HepG2 (cell line): ENCODE data around the gene PRM2. TPM values are rescaled to one million over a fixed set of nuclear protein-coding genes. Genes with fewer than 3 reads are reported as not detected.

Experiments
- CAMTA2 ChIP-seq: sonication (generic); formaldehyde crosslinking; IDR thresholded peaks from 2 replicates; pipeline ENCODE4 v1.4.0; 2020; ENCODE audit warnings: mild to moderate bottlenecking, missing genetic modification reagents, borderline replicate concordance
- KLF9 ChIP-seq: IDR thresholded peaks from 2 replicates; pipeline ENCODE4 v1.6.1; 2016; ENCODE audit warnings: low read depth
- NFE2 ChIP-seq: sonication (generic); formaldehyde crosslinking; IDR thresholded peaks from 2 replicates; pipeline ENCODE4 v1.4.0; 2020; ENCODE audit warnings: missing genetic modification reagents
- NR3C1 ChIP-seq: sonication (generic); formaldehyde crosslinking; IDR thresholded peaks from 2 replicates; pipeline ENCODE4 v1.4.0; 2020; ENCODE audit warnings: missing genetic modification reagents
- RFX3 ChIP-seq: IDR thresholded peaks from 2 replicates; pipeline ENCODE4 v1.6.1; 2016; ENCODE audit warnings: missing biosample characterization, missing genetic modification reagents
- TFE3 ChIP-seq: IDR thresholded peaks from 2 replicates; pipeline ENCODE4 v1.6.1; 2016
- ZBTB42 ChIP-seq: sonication (generic); formaldehyde crosslinking; IDR thresholded peaks from 2 replicates; pipeline ENCODE4 v1.5.0; 2020; ENCODE audit warnings: mild to moderate bottlenecking, missing genetic modification reagents
- ZNF264 ChIP-seq: sonication (generic); formaldehyde crosslinking; IDR thresholded peaks from 2 replicates; pipeline ENCODE4 v1.4.0; 2020; ENCODE audit warnings: missing genetic modification reagents
- ZNF276 ChIP-seq: sonication (generic); formaldehyde crosslinking; IDR thresholded peaks from 2 replicates; pipeline ENCODE4 v1.4.0; 2020; ENCODE audit warnings: mild to moderate bottlenecking, low read depth, missing genetic modification reagents
- ZNF3 ChIP-seq: IDR thresholded peaks from 2 replicates; pipeline ENCODE4 v1.7.0; 2017; ENCODE audit warnings: inconsistent platforms
- ZNF333 ChIP-seq: sonication (generic); formaldehyde crosslinking; IDR thresholded peaks from 2 replicates; pipeline ENCODE4 v1.4.0; 2020; ENCODE audit warnings: mild to moderate bottlenecking, missing genetic modification reagents, borderline replicate concordance
- ZNF83 ChIP-seq: sonication (generic); formaldehyde crosslinking; IDR thresholded peaks from 2 replicates; pipeline ENCODE4 v1.4.0; 2020; ENCODE audit warnings: missing genetic modification reagents, mild to moderate bottlenecking, borderline replicate concordance
- ZXDC ChIP-seq: sonication (generic); formaldehyde crosslinking; IDR thresholded peaks from 2 replicates; pipeline ENCODE4 v1.5.0; 2020; ENCODE audit warnings: mild to moderate bottlenecking, missing genetic modification reagents
- polyA plus RNA-seq, 8 experiments: library from polyadenylated mRNA; depleted of rRNA in 3 of 8; stranded (reverse) in 7 of 8; unstranded in 1 of 8; fragments of >200 nt; fragmentation: Illumina TruSeq in 4 of 8; extraction: Trizol in 4 of 8; gene quantifications; 2 replicates each; pipeline versions ENCODE4 v1.2.1 to v1.2.3, GENCODE V29; 2011 to 2016; ENCODE audit warnings: low read depth in 4 of 8, missing spikeins in 1 of 8, mixed read lengths in 1 of 8; ENCODE audit not compliant: insufficient read depth in 1 of 8
- total RNA-seq, 5 experiments: library from RNA; depleted of rRNA; stranded (reverse); fragments of >200 nt; fragmentation: Illumina TruSeq; extraction: Trizol; gene quantifications; 2 replicates each; pipeline ENCODE4 v1.2.3, GENCODE V29; 2016; ENCODE audit warnings: low read depth in 1 of 5

The PRM2 gene
- total and polyA plus RNA-seq, 2 of the 13 experiments (the other 11 are each of a cell fraction or from before 2014, with no cell fraction given) = 0.54 TPM; not detected in 1

GRCh38 chr16:11309895-11310633, 33.8 kb upstream of the PRM2 start (continued):
- TF ChIP-seq ZXDC (no peak), ZNF276 (CRISPR knock-in tag) (no peak), CAMTA2 (CRISPR knock-in tag) (no peak), KLF9 (no peak), ZNF333 (CRISPR knock-in tag) (peak; percentile 88), NR3C1 (CRISPR knock-in tag) (no peak), RFX3 (peak; percentile 55; the same call in 1 of the 2 replicates), TFE3 (CRISPR knock-in tag) (peak; percentile 95), ZBTB42 (CRISPR knock-in tag) (0 out of 2 replicates have a peak, but pooled peaks have one; percentile 85), ZNF83 (peak; percentile 17; the same call in 1 of the 2 replicates), ZNF3 (CRISPR knock-in tag) (peak; percentile 40), ZNF264 (0 out of 2 replicates have a peak, but pooled peaks have one; percentile 70), NFE2 (no peak)
